Omental fat pad (tissue), 4 donors: ENCODE measurements around the gene WIPF2. TPM values are rescaled to one million over a fixed set of nuclear protein-coding genes. Genes with fewer than 3 reads are reported as not detected.

Experiments used
- ATAC-seq: fragments of 150-250 bp; one replicate; pipeline ENCODE4 v1.9.1; 2016; ENCODE audit warnings: mild to moderate bottlenecking, moderate library complexity; ENCODE audit not compliant: low FRiP score
- DNase-seq: peaks from one replicate; pipeline ENCODE4 v3.0.0-alpha.2; 2019; ENCODE audit warnings: low spot score
- CTCF ChIP-seq, 3 donors: fragments of 450-650 bp; IDR thresholded peaks; one replicate each; pipeline ENCODE4 v1.5.1; 2016 to 2017; ENCODE audit warnings: antibody characterized with exemption in 3 of 3, mild to moderate bottlenecking in 3 of 3, moderate library complexity in 2 of 3
- total RNA-seq, 4 donors: library from RNA; depleted of rRNA; stranded (reverse); fragments of >200 nt; gene quantifications; one replicate each; pipeline ENCODE4 v1.1.0, GENCODE V29; 2016

Gene WIPF2
- total RNA-seq, 4 donors from 2014 or later, result 10.1 to 12.9 (median 10.8) TPM

GRCh38 chr17:40287494-40288369, 68.6 kb downstream of the WIPF2 start, which contains the start of gene CDC6:
CDC6 (plus strand) TSS chr17:40287879; CDS start chr17:40289421, 1,542 bp downstream.
- DNase-seq (peak; percentile 94), ATAC-seq (peak; percentile 95)
- TF ChIP-seq CTCF (IDR thresholded peaks at IDR 0.05), result no peak

GRCh38 chr17:40290629-40291280, 71.7 kb downstream of the WIPF2 start:
- DNase-seq, result no peak
- peak; percentile 69 for ATAC-seq
- TF ChIP-seq CTCF (IDR thresholded peaks at IDR 0.05), result no peak

GRCh38 chr17:40291281-40291664, 72.2 kb downstream of the WIPF2 start:
- no peak for ATAC-seq
- no peak for TF ChIP-seq CTCF (IDR thresholded peaks at IDR 0.05)

GRCh38 chr17:40293363-40293762, 74.3 kb downstream of the WIPF2 start:
- DNase-seq, result no peak
- no peak for ATAC-seq
- no peak for TF ChIP-seq CTCF (IDR thresholded peaks at IDR 0.05)

More at GRCh38 chr17:40291281-40291664, 72.2 kb downstream of the WIPF2 start:
- no peak for DNase-seq

GRCh38 chr17:40295488-40296436, 76.7 kb downstream of the WIPF2 start:
- ATAC-seq, result no peak
- DNase-seq, result no peak
- TF ChIP-seq CTCF (IDR thresholded peaks at IDR 0.05), result no peak

- no peak for DNase-seq
- ATAC-seq, result no peak
- TF ChIP-seq CTCF (IDR thresholded peaks at IDR 0.05), result no peak
Measured at GRCh38 chr17:40297511-40297910, 78.4 kb downstream of the WIPF2 start.
